Raji (cell line): ENCODE measurements around the gene ADK.

ENCODE experiments used
- POLR2A ChIP-seq: IDR thresholded peaks from 2 replicates; pipeline ENCODE4 v1.6.1; 2011; ENCODE audit warnings: low read depth, low read length, control low read depth; ENCODE audit not compliant: insufficient read depth

ADK gene

GRCh38 chr10:74640134-74640921 is 489.3 kb downstream of the ADK start:
- no peak for TF ChIP-seq POLR2A

GRCh38 chr10:74641659-74642058 is 490.6 kb downstream of the ADK start:
- TF ChIP-seq POLR2A: no peak

GRCh38 chr10:74642901-74643595 is 492.0 kb downstream of the ADK start:
- TF ChIP-seq POLR2A: no peak

GRCh38 chr10:74643596-74643975 is 492.6 kb downstream of the ADK start:
- no peak for TF ChIP-seq POLR2A

- TF ChIP-seq POLR2A: no peak
Observed at GRCh38 chr10:74644738-74645137, 493.7 kb downstream of the ADK start.

GRCh38 chr10:74645692-74646091 is 494.7 kb downstream of the ADK start:
- TF ChIP-seq POLR2A: no peak

GRCh38 chr10:74650613-74651012 is 499.6 kb downstream of the ADK start:
- no peak for TF ChIP-seq POLR2A

GRCh38 chr10:74651565-74651964 is 500.5 kb downstream of the ADK start:
- no peak for TF ChIP-seq POLR2A

- no peak for TF ChIP-seq POLR2A
Observed at GRCh38 chr10:74652664-74653063, 501.6 kb downstream of the ADK start.

GRCh38 chr10:74658511-74658910 is 507.5 kb downstream of the ADK start:
- TF ChIP-seq POLR2A: no peak

- TF ChIP-seq POLR2A: no peak
Observed at GRCh38 chr10:74662635-74663034, 511.6 kb downstream of the ADK start.

GRCh38 chr10:74669210-74669609 is 518.2 kb downstream of the ADK start:
- no peak for TF ChIP-seq POLR2A

GRCh38 chr10:74671716-74672115 is 520.7 kb downstream of the ADK start:
- no peak for TF ChIP-seq POLR2A

GRCh38 chr10:74672430-74673165 is 521.6 kb downstream of the ADK start:
- no peak for TF ChIP-seq POLR2A

GRCh38 chr10:74674927-74675326 is 523.9 kb downstream of the ADK start:
- no peak for TF ChIP-seq POLR2A

- no peak for TF ChIP-seq POLR2A
Observed at GRCh38 chr10:74675484-74675883, 524.5 kb downstream of the ADK start.
